Heart right ventricle (tissue), 16 donors: Measurements from ENCODE around the gene KIAA1586. TPM values are rescaled to one million over a fixed set of nuclear protein-coding genes. Genes with fewer than 3 reads are reported as not detected.

Source experiments
- ATAC-seq, 8 donors: fragments of 200-7000 bp; cut with Tn5 transposase; one replicate each; pipeline ENCODE4 v1.9.1; 2020; ENCODE audit warnings: mild to moderate bottlenecking in 8 of 8, moderate library complexity in 8 of 8, moderate number of reproducible peaks in 1 of 8
- DNase-seq, 2 donors: peaks; one replicate each; pipeline ENCODE4 v3.0.0-alpha.2; 2020
- H3K27ac ChIP-seq, 10 donors: fragments of 200-600 bp; sonication (generic) in 2 of 10; one replicate each; pipeline versions ENCODE4 v1.5.0 to v1.8.0; 2020 to 2022; ENCODE audit warnings: mild to moderate bottlenecking in 3 of 10
- H3K27me3 ChIP-seq, 7 donors: fragments of 200-600 bp; one replicate each; pipeline ENCODE4 v1.8.0; 2021 to 2022; ENCODE audit warnings: mild to moderate bottlenecking in 2 of 7
- H3K36me3 ChIP-seq, 9 donors: fragments of 200-600 bp; sonication (generic) in 1 of 9; one replicate each; pipeline versions ENCODE4 v1.5.0 to v1.8.0; 2020 to 2022; ENCODE audit warnings: mild to moderate bottlenecking in 2 of 9
- H3K4me1 ChIP-seq, 9 donors: fragments of 200-600 bp; sonication (generic) in 1 of 9; one replicate each; pipeline versions ENCODE4 v1.5.0 to v1.8.0; 2020 to 2022; ENCODE audit warnings: mild to moderate bottlenecking in 4 of 9
- H3K4me3 ChIP-seq, 10 donors: fragments of 200-600 bp; sonication (generic) in 2 of 10; one replicate each; pipeline versions ENCODE4 v1.5.0 to v1.8.0; 2020 to 2022; ENCODE audit warnings: mild to moderate bottlenecking in 7 of 10, moderate library complexity in 2 of 10
- H3K9me3 ChIP-seq, 11 donors: fragments of 200-600 bp in 10 of 11; sonication (generic) in 2 of 11; one replicate each; pipeline versions ENCODE4 v1.5.0 to v1.8.0; 2013 to 2022; ENCODE audit warnings: mild to moderate bottlenecking in 2 of 11, control low read depth in 1 of 11, moderate library complexity in 1 of 11
- WGBS, 2 donors: extraction: QIAGEN DNeasy Blood & Tissue Kit; methylation state at CpG; one replicate each; pipeline ENCODE4 v1.1.7; 2013; ENCODE audit warnings: inconsistent platforms in 1 of 2; 5-methylcytosine and 5-hydroxymethylcytosine counted together
- intact Hi-C, 10 donors: fragments of 100-400 bp; cut with DNase I; formaldehyde crosslinking; loops; one replicate each; pipeline versions ENCODE4 v1.11.1 to v1.14.2; 2022
- polyA plus RNA-seq, 2 donors: library from polyadenylated mRNA; stranded (reverse); fragments of 200-250 nt; gene quantifications; one replicate each; pipeline ENCODE4 v1.2.3, GENCODE V29; 2013
- total RNA-seq, 10 donors: library from RNA; stranded (reverse); fragmentation: NEBNext Ultra II Directional in 3 of 10; extraction: Animal tissue kit (Norgen Biotek cat#: 25700) in 3 of 10; gene quantifications; one replicate each; pipeline versions ENCODE4 v1.2.1 to v1.2.4, GENCODE V29; 2021 to 2023
- TF ChIP-seq, protein P1 (sequence below), 9 donors: fragments of 200-600 bp; sonication (generic) in 2 of 9; IDR thresholded peaks; one replicate each; pipeline versions ENCODE4 v1.5.0 to v1.8.0; 2021 to 2022; ENCODE audit warnings: antibody characterized with exemption in 9 of 9, mild to moderate bottlenecking in 5 of 9, moderate library complexity in 1 of 9
- donor health status: Arrhythmogenic right ventricular cardiomyopathy.
- donor health status: ischemic (EF 13 %, LVEDD 7.1; RV severe dilation, severe dysfunction).
- donor health status: healthy with polysubstance abuse.
- donor health status: DM: no; HTN: yes; CAD: no.
- donor health status: DM: no; HTN: no; CAD: no.
- donor health status: ischemic (EF 25% LVEDD 6.9; RV normal size, moderate dysfunction).
- donor health status: ischemic (EF 25% LVEDD 5.7; RV mildly dilated, moderate dysfunction).
- donor health status: healthy.
- donor health status: DM: yes; HTN: yes; CAD: no.
- donor health status: Ischemic cardiomyopathy.
- donor health status: ischemic (EF 35%, LVEDD 5.7; RV mildly dilated, moderate dysfunction).
- donor health status: nonischemic (EF 11% LVEDD 7.7; RV severe dilation, severe dysfunction).
- donor health status: DM: yes; HTN: yes; CAD: no.
- donor health status: PGD.
- donor health status: ischemic (EF 29% LVEDD 5.4; RV normal size, mild dysfunction).
- donor health status: nonischemic (EF 23%, LVEDD 6.1; RV moderate dilation, normal function).

Gene KIAA1586
- total and polyA plus RNA-seq, 12 donors, result 1.8 to 10.4 (median 7.9) TPM

DNA sequence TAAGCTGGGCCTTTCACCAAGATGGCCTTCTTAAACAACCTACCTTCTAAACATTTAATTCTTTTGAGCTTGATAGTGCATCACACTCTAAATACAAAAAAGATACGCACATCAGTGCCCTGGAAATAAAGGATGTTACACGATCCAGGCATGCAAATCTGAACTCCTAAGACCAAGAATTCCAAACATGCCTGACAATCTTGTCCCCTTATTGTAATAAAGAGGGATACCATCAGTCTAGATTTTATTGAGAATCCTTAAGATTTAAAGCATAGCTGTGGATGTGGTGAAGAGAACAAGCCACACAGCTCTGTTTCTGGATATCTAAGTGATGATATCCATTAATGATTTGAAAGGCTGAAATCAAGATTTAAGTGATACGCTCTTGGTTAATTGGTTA, 56.5 kb downstream of the KIAA1586 start:
- WGBS, 2 donors, result 86 to 87% methylated on average over 3 of the region's 3 CpGs
- Histone ChIP-seq H3K9me3 (no peaks in the 10 kb centered on the region), H3K4me3 (no peak overlapping the region), H3K27ac (no peak overlapping the region), H3K4me1 (peaks cover 0 to 20% (median 5%) of the 10 kb centered on the region in 9 donors), H3K36me3 (peaks cover 0 to 96% (median 42%) of the 10 kb centered on the region in 9 donors), H3K27me3 (no peaks in the 10 kb centered on the region)
- ATAC-seq (no peak), DNase-seq (no peak)
- TF ChIP-seq, protein P1, sequence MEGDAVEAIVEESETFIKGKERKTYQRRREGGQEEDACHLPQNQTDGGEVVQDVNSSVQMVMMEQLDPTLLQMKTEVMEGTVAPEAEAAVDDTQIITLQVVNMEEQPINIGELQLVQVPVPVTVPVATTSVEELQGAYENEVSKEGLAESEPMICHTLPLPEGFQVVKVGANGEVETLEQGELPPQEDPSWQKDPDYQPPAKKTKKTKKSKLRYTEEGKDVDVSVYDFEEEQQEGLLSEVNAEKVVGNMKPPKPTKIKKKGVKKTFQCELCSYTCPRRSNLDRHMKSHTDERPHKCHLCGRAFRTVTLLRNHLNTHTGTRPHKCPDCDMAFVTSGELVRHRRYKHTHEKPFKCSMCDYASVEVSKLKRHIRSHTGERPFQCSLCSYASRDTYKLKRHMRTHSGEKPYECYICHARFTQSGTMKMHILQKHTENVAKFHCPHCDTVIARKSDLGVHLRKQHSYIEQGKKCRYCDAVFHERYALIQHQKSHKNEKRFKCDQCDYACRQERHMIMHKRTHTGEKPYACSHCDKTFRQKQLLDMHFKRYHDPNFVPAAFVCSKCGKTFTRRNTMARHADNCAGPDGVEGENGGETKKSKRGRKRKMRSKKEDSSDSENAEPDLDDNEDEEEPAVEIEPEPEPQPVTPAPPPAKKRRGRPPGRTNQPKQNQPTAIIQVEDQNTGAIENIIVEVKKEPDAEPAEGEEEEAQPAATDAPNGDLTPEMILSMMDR (IDR thresholded peaks at IDR 0.05), result no peak
- intact Hi-C loops, result loop anchor here in 2 of 10 donors (10.0 kb wide), 2 partner anchors 62 to 122 kb away; partner anchors contain the start of gene RAB23 (in 1 of the 2)

DNA sequence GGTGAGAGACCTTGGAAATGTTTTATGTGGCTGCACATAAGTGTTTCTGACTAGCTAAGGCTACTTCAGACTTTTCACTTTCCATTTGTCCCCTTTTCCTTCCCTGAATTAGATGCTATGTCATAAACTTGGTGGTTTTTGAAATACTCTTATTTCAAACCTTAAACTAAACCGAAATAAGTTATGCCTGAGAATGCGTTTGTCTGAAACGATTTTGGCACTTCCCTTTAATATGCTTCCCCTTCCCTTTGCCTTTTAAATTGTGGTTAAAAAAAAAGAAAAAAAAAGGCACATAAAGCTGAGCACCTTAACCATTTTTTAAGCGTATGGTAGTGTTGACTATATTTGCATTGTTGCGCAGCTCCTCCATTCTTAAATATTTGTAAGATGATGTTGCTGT, 57.8 kb downstream of the KIAA1586 start:
- peaks cover 0 to 85% (median 36%) of the 10 kb centered on the region in 9 donors for H3K36me3 ChIP-seq
- H3K4me1 ChIP-seq, result peaks cover 0 to 29% (median 0%) of the 10 kb centered on the region in 9 donors
- intact Hi-C loops, result loop anchor here in 2 of 10 donors (10.0 kb wide), 2 partner anchors 60 to 120 kb away; partner anchors contain the start of gene RAB23 (in 1 of the 2)

More for the DNA sequence above, 57.8 kb downstream of the KIAA1586 start:
- no peak for DNase-seq
- Histone ChIP-seq H3K27me3 (no peaks in the 10 kb centered on the region), H3K9me3 (no peaks in the 10 kb centered on the region), H3K27ac (no peak overlapping the region), H3K4me3 (no peak overlapping the region)
- 82 to 84% methylated on average over 5 of the region's 5 CpGs for WGBS, 2 donors
- TF ChIP-seq, protein P1 (IDR thresholded peaks at IDR 0.05), result no peak
- ATAC-seq, result no peak

Other genes with a start within 250 kb of the KIAA1586 start
- 1 to 10 TPM in 2 of 10 donors, under 1 TPM in 8; 0.07 to 1.8 (median 0.51) TPM for gene BEND6, start 91.6 kb upstream of the KIAA1586 start, total RNA-seq
- gene BEND6, start 91.6 kb upstream of the KIAA1586 start, polyA plus RNA-seq, result under 1 TPM; 0.09 to 0.15 TPM
- 10 to 100 TPM; 19.8 to 33.2 (median 26.8) TPM for gene ZNF451, start 43.5 kb downstream of the KIAA1586 start, total RNA-seq
- 10 to 100 TPM in 1 of 2 donors, 1 to 10 TPM in 1; 4.9 to 18.6 TPM for gene ZNF451, start 43.5 kb downstream of the KIAA1586 start, polyA plus RNA-seq
- 10 to 100 TPM in 4 of 10 donors, 1 to 10 TPM in 6; 7.2 to 15.6 (median 9.7) TPM for gene BAG2, start 125.6 kb downstream of the KIAA1586 start, total RNA-seq
- gene BAG2, start 125.6 kb downstream of the KIAA1586 start, polyA plus RNA-seq, result 1 to 10 TPM; 3.9 to 6.4 TPM
- 10 to 100 TPM in 6 of 10 donors, 1 to 10 TPM in 4; 7.6 to 16.5 (median 10.9) TPM for gene RAB23, start 175.6 kb downstream of the KIAA1586 start, total RNA-seq
- 1 to 10 TPM; 3.1 to 4.5 TPM for gene RAB23, start 175.6 kb downstream of the KIAA1586 start, polyA plus RNA-seq